Calu3 (cell line): Measurements from ENCODE around the gene ST7L. TPM values are rescaled to one million over a fixed set of nuclear protein-coding genes. Genes with fewer than 3 reads are reported as not detected.

Experiments used
- BruUV-seq: library from RNA; stranded (reverse); fragments of 400-500 nt; replicated peaks from 2 replicates; lab custom pipeline; 2021; lab: Mats Ljungman, UMichigan
- CTCF ChIA-PET: fragments of 300-600 bp; sonication (Branson Sonifier 250); formaldehyde crosslinking; loops from one replicate; lab custom pipeline; 2022; ENCODE audit warnings: antibody characterized with exemption; lab: Charles Lee
- DNase-seq: peaks from one replicate; pipeline ENCODE4 v3.0.0; 2022
- H3K27ac Mint-ChIP-seq: one replicate; pipeline ENCODE4 v1.8.0; 2022; ENCODE audit warnings: mixed read lengths; ENCODE audit not compliant: unreplicated experiment
- H3K27me3 Mint-ChIP-seq: one replicate; pipeline ENCODE4 v1.8.0; 2022; ENCODE audit warnings: mixed read lengths; ENCODE audit not compliant: unreplicated experiment
- H3K36me3 Mint-ChIP-seq: one replicate; pipeline ENCODE4 v1.8.0; 2022; ENCODE audit warnings: mild to moderate bottlenecking, moderate library complexity, mixed read lengths; ENCODE audit not compliant: insufficient read depth, unreplicated experiment
- H3K4me1 Mint-ChIP-seq: one replicate; pipeline ENCODE4 v1.8.0; 2022; ENCODE audit warnings: mild to moderate bottlenecking, low read depth, mixed read lengths; ENCODE audit not compliant: unreplicated experiment
- H3K4me3 Mint-ChIP-seq: one replicate; pipeline ENCODE4 v1.8.0; 2022; ENCODE audit warnings: mild to moderate bottlenecking, low read depth, moderate library complexity, mixed read lengths; ENCODE audit not compliant: unreplicated experiment
- H3K9me3 Mint-ChIP-seq: one replicate; pipeline ENCODE4 v1.8.0; 2022; ENCODE audit warnings: low read depth, mixed read lengths; ENCODE audit not compliant: unreplicated experiment
- CTCF ChIP-seq: fragments of 200-600 bp; IDR thresholded peaks from one replicate; pipeline ENCODE4 v1.8.0; 2022; ENCODE audit warnings: antibody characterized with exemption; ENCODE audit not compliant: unreplicated experiment
- intact Hi-C: fragments of 100-400 bp; cut with micrococcal nuclease; formaldehyde crosslinking; loops from one replicate; pipeline ENCODE4 v1.10.0; 2022; ENCODE audit not compliant: unreplicated experiment
- total RNA-seq: library from RNA; stranded (reverse); gene quantifications from 2 replicates; pipeline ENCODE4 v1.2.3, GENCODE V29; 2022

ST7L gene
- total RNA-seq, 1 experiment from 2014 or later: 15.9 TPM

GRCh38 chr1:112537456-112537855 is 81.5 kb downstream of the ST7L start:
- Mint-ChIP-seq H3K27ac (no peak overlapping the region), H3K4me1 (peaks cover 6% of the 10 kb centered on the region), H3K9me3 (no peaks in the 10 kb centered on the region), H3K27me3 (no peaks in the 10 kb centered on the region), H3K4me3 (no peak overlapping the region), H3K36me3 (peaks cover 9% of the 10 kb centered on the region)
- TF ChIP-seq CTCF: no peak
- DNase-seq: no peak
- CTCF ChIA-PET: no interaction called here
- intact Hi-C loops: no loop called here
- no TSS peak for BruUV-seq

- no TSS peak for BruUV-seq
- no peak for DNase-seq
- Mint-ChIP-seq H3K36me3 (no peaks in the 10 kb centered on the region), H3K4me3 (no peak overlapping the region), H3K4me1 (no peaks in the 10 kb centered on the region), H3K27ac (no peak overlapping the region), H3K27me3 (no peaks in the 10 kb centered on the region), H3K9me3 (no peaks in the 10 kb centered on the region)
- CTCF ChIA-PET: no interaction called here
- intact Hi-C loops: no loop called here
- no peak for TF ChIP-seq CTCF
These were observed 82.4 kb downstream of the ST7L start for GRCh38 chr1:112536561-112536960.

- H3K27me3 Mint-ChIP-seq: no peaks in the 10 kb centered on the region
- H3K4me1 Mint-ChIP-seq: no peaks in the 10 kb centered on the region
- no peak for TF ChIP-seq CTCF
- H3K36me3 Mint-ChIP-seq: peaks cover 3% of the 10 kb centered on the region
- no peak for DNase-seq
- CTCF ChIA-PET: no interaction called here
- no peaks in the 10 kb centered on the region for H3K9me3 Mint-ChIP-seq
- BruUV-seq: no TSS peak
- H3K27ac Mint-ChIP-seq: no peak overlapping the region
- no peak overlapping the region for H3K4me3 Mint-ChIP-seq
- intact Hi-C loops: no loop called here
These were observed 85.9 kb downstream of the ST7L start for GRCh38 chr1:112533029-112533428.

- H3K4me3 Mint-ChIP-seq: no peak overlapping the region
- CTCF ChIA-PET: no interaction called here
These were observed 86.9 kb downstream of the ST7L start for GRCh38 chr1:112532064-112532463.

More at GRCh38 chr1:112532064-112532463, 86.9 kb downstream of the ST7L start:
- Mint-ChIP-seq H3K27me3 (no peaks in the 10 kb centered on the region), H3K36me3 (peaks cover 3% of the 10 kb centered on the region), H3K4me1 (no peaks in the 10 kb centered on the region), H3K9me3 (no peaks in the 10 kb centered on the region), H3K27ac (no peak overlapping the region)
- TF ChIP-seq CTCF: no peak
- intact Hi-C loops: no loop called here
- no peak for DNase-seq
- no TSS peak for BruUV-seq
